HEK293 (cell line): ENCODE measurements around the gene DEAF1.

Experiments
- CTCF ChIA-PET: fragments of 350-600 bp; formaldehyde crosslinking; extraction: SDS; loops from one replicate; lab custom pipeline; 2021; ENCODE audit warnings: antibody characterized with exemption; lab: Yijun Ruan, JAX
- POLR2A ChIA-PET: fragments of 300-600 bp; formaldehyde crosslinking; extraction: SDS; loops from one replicate; lab custom pipeline; 2020; ENCODE audit warnings: antibody characterized with exemption, inconsistent platforms; lab: Yijun Ruan, JAX
- H3K27ac ChIP-seq: fragments of 200-500 bp; sonication (Bioruptor generic); 2 replicates; pipeline ENCODE4 v1.5.1; 2014; ENCODE audit warnings: low read depth, low read length, control low read depth, inconsistent platforms; ENCODE audit errors: extremely low read depth
- H3K36me3 ChIP-seq, 2 experiments: fragments of 200-500 bp in 1 of 2; sonication (Bioruptor generic) in 1 of 2; 1 replicate in 1 of 2; 2 replicates in 1 of 2; pipeline ENCODE4 v1.5.1; 2014 to 2017; ENCODE audit warnings: inconsistent platforms in 2 of 2, low read length in 2 of 2; ENCODE audit not compliant: control insufficient read depth in 2 of 2, insufficient read depth in 1 of 2
- H3K4me1 ChIP-seq: fragments of 200-500 bp; sonication (Bioruptor generic); 2 replicates; pipeline ENCODE4 v1.5.1; 2014; ENCODE audit warnings: mild to moderate bottlenecking, low read length, inconsistent platforms; ENCODE audit not compliant: control insufficient read depth, insufficient read depth
- H3K4me3 ChIP-seq: 2 replicates; pipeline ENCODE4 v1.5.1; 2011; ENCODE audit warnings: low read depth, mild to moderate bottlenecking, control low read depth, low read length, moderate library complexity
- H3K9me3 ChIP-seq: fragments of 200-500 bp; sonication (Bioruptor generic); 2 replicates; pipeline ENCODE4 v1.5.1; 2014; ENCODE audit warnings: low read depth, low read length, inconsistent platforms; ENCODE audit not compliant: control insufficient read depth, insufficient read depth
- PBX3 ChIP-seq: sonication (generic); formaldehyde crosslinking; IDR thresholded peaks from 2 replicates; pipeline ENCODE4 v1.8.1; 2022; ENCODE audit warnings: mild to moderate bottlenecking, moderate library complexity, missing genetic modification reagents
- PRDM10 ChIP-seq: fragments of 450-650 bp; formaldehyde crosslinking; IDR thresholded peaks from 2 replicates; pipeline ENCODE4 v1.5.1; 2016; ENCODE audit warnings: missing biosample characterization, missing genetic modification characterization
- ZBTB11 ChIP-seq: fragments of 450-650 bp; formaldehyde crosslinking; conservative IDR thresholded peaks from 2 replicates; pipeline ENCODE4 v1.5.1; 2016; ENCODE audit warnings: low read depth, missing biosample characterization, missing genetic modification characterization
- ZBTB17 ChIP-seq: fragments of 450-650 bp; formaldehyde crosslinking; IDR thresholded peaks from 2 replicates; pipeline ENCODE4 v1.5.1; 2016; ENCODE audit warnings: missing biosample characterization, missing genetic modification characterization
- ZBTB26 ChIP-seq: fragments of 450-650 bp; formaldehyde crosslinking; optimal IDR thresholded peaks from 2 replicates; pipeline ENCODE3; 2016; ENCODE audit warnings: missing biosample characterization, mild to moderate bottlenecking, missing genetic modification characterization
- ZBTB6 ChIP-seq: fragments of 450-650 bp; formaldehyde crosslinking; IDR thresholded peaks from 2 replicates; pipeline ENCODE4 v1.5.1; 2017; ENCODE audit warnings: missing biosample characterization, missing genetic modification characterization
- ZEB2 ChIP-seq: fragments of 450-650 bp; formaldehyde crosslinking; IDR thresholded peaks from 2 replicates; pipeline ENCODE4 v1.5.1; 2016; ENCODE audit warnings: missing biosample characterization, missing genetic modification characterization
- ZFP3 ChIP-seq: fragments of 450-650 bp; formaldehyde crosslinking; IDR thresholded peaks from 2 replicates; pipeline ENCODE4 v1.5.1; 2016; ENCODE audit warnings: low read depth, missing biosample characterization, missing genetic modification characterization
- ZNF184 ChIP-seq: fragments of 450-650 bp; IDR thresholded peaks from 2 replicates; pipeline ENCODE4 v1.5.1; 2018; ENCODE audit warnings: missing biosample characterization, mild to moderate bottlenecking, missing genetic modification characterization
- ZNF354C ChIP-seq: fragments of 450-650 bp; formaldehyde crosslinking; IDR thresholded peaks from 2 replicates; pipeline ENCODE4 v1.5.1; 2016; ENCODE audit warnings: missing biosample characterization, missing genetic modification characterization, low read depth, borderline replicate concordance
- ZNF366 ChIP-seq: fragments of 450-650 bp; formaldehyde crosslinking; conservative IDR thresholded peaks from 2 replicates; pipeline ENCODE4 v1.5.1; 2016; ENCODE audit warnings: missing biosample characterization, missing genetic modification characterization
- ZNF391 ChIP-seq: fragments of 450-650 bp; formaldehyde crosslinking; IDR thresholded peaks from 2 replicates; pipeline ENCODE4 v1.5.1; 2016; ENCODE audit warnings: low read depth, missing biosample characterization, missing genetic modification characterization, borderline replicate concordance
- ZNF433 ChIP-seq: fragments of 450-650 bp; formaldehyde crosslinking; IDR thresholded peaks from 2 replicates; pipeline ENCODE4 v1.5.1; 2016; ENCODE audit warnings: missing biosample characterization, missing genetic modification characterization, low read depth
- ZNF530 ChIP-seq: fragments of 450-650 bp; formaldehyde crosslinking; IDR thresholded peaks from 2 replicates; pipeline ENCODE4 v1.5.1; 2016; ENCODE audit warnings: low read depth, missing biosample characterization, missing genetic modification characterization
- ZNF580 ChIP-seq: fragments of 450-650 bp; formaldehyde crosslinking; IDR thresholded peaks from 2 replicates; pipeline ENCODE4 v1.5.1; 2016; ENCODE audit warnings: missing biosample characterization, missing genetic modification characterization
- ZNF629 ChIP-seq: fragments of 450-650 bp; formaldehyde crosslinking; IDR thresholded peaks from 2 replicates; pipeline ENCODE4 v1.5.1; 2017; ENCODE audit warnings: missing biosample characterization, missing genetic modification characterization

The DEAF1 gene

GRCh38 chr11:659532-660085, 35.4 kb downstream of the DEAF1 start:
- H3K36me3 ChIP-seq = peaks cover 8 to 92% of the 10 kb centered on the region in 2 experiments; a peak in 2 of 3 replicates
- ChIA-PET CTCF (interaction anchor here (0.8 kb wide), 1 partner anchor 23 kb away, joined by 3 read pairs; no protein-coding TSS in a partner anchor), POLR2A (no interaction called here)
- TF ChIP-seq ZNF629 (no peak), ZBTB6 (tag by site-specific recombination) (no peak), ZBTB11 (tag by site-specific recombination) (no peak), ZNF184 (tag by site-specific recombination) (no peak), ZNF580 (tag by site-specific recombination) (no peak)
- no peak overlapping the region for H3K27ac ChIP-seq
- H3K4me1 ChIP-seq = no peaks in the 10 kb centered on the region
- no peak overlapping the region for H3K4me3 ChIP-seq
- no peaks in the 10 kb centered on the region for H3K9me3 ChIP-seq

- ChIA-PET CTCF (no interaction called here), POLR2A (no interaction called here)
- Histone ChIP-seq H3K4me1 (no peaks in the 10 kb centered on the region), H3K4me3 (no peak overlapping the region), H3K27ac (no peak overlapping the region), H3K9me3 (no peaks in the 10 kb centered on the region), H3K36me3 (peaks cover 4 to 92% of the 10 kb centered on the region in 2 experiments; a peak in 2 of 3 replicates)
- TF ChIP-seq ZNF366 (tag by site-specific recombination) = no peak
- TF ChIP-seq ZEB2 (tag by site-specific recombination) = no peak
- TF ChIP-seq ZNF184 (tag by site-specific recombination) = no peak
- TF ChIP-seq ZBTB26 (tag by site-specific recombination) = no peak
- TF ChIP-seq PBX3 = no peak
- no peak for TF ChIP-seq ZFP3
- TF ChIP-seq ZBTB17 (tag by site-specific recombination) = no peak
- TF ChIP-seq PRDM10 (tag by site-specific recombination) = no peak
- no peak for TF ChIP-seq ZNF433
- TF ChIP-seq ZNF354C (tag by site-specific recombination) = no peak
- no peak for TF ChIP-seq ZNF530 (tag by site-specific recombination)
- TF ChIP-seq ZNF391 (tag by site-specific recombination) = no peak
Observed at GRCh38 chr11:657691-658126, 37.3 kb downstream of the DEAF1 start.
